ENCODE results near the gene NPIPB9. TPM values are rescaled to one million over a fixed set of nuclear protein-coding genes. Genes with fewer than 3 reads are reported as not detected.
"Not testable (repeated sequence)": the region's sequence is repeated elsewhere in the genome, so short reads cannot be mapped to it uniquely, and the experiment has no call there.

Gene NPIPB9
- 1 to 10 TPM in 3 of 4 donors, under 1 TPM in 1; 1.00 to 2.0 (median 1.3) TPM for polyA plus RNA-seq (ENCODE audit: insufficient read length in 4 of 4)

DNA sequence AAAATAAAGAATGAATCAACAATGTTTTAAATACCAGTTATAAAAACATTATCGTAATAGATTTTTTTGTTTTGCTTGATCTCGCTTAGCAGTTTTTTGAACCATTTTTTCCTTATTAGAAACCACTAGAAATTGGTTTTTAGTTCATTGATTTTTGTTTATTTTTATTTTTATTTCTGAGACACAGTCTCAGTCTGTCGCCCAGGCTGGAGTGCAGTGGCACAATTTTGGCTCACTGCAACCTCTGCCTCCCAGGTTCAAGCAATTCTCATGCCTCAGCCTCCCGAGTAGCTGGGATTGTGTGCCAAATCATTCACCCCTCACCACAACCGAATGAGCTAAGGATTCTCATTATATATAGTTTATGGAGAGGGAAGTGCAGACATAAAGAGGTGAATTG is at the start of gene NPIPB9:
Gene NPIPB9, plus strand, starts transcription at position 301 of the 400 bp plus-strand sequence.
- not testable (repeated sequence) for DNase-seq (ENCODE audit: low read depth in 4 of 4, low spot score in 3 of 4)

DNA sequence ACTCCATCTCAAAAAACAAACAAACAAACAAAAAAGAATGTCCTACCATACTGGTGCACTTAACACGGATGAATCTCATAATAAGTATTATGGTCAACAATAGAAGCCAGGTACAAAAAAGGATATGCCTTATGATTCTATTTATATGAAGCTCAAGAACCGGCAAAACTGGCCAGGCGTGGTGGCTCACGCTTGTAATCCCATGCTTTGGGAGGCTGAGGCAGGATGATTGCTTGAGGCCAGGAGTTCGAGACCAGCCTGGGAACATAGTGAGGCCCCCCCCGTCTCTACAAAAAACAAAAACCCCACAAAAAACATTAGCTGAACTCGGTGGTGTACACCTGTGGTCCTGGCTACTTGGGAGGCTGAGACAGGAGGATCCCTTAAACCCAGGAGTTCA is 47.3 kb upstream of the NPIPB9 start:
- DNase-seq (ENCODE audit: low read depth in 4 of 4, low spot score in 3 of 4), result not testable (repeated sequence)

DNA sequence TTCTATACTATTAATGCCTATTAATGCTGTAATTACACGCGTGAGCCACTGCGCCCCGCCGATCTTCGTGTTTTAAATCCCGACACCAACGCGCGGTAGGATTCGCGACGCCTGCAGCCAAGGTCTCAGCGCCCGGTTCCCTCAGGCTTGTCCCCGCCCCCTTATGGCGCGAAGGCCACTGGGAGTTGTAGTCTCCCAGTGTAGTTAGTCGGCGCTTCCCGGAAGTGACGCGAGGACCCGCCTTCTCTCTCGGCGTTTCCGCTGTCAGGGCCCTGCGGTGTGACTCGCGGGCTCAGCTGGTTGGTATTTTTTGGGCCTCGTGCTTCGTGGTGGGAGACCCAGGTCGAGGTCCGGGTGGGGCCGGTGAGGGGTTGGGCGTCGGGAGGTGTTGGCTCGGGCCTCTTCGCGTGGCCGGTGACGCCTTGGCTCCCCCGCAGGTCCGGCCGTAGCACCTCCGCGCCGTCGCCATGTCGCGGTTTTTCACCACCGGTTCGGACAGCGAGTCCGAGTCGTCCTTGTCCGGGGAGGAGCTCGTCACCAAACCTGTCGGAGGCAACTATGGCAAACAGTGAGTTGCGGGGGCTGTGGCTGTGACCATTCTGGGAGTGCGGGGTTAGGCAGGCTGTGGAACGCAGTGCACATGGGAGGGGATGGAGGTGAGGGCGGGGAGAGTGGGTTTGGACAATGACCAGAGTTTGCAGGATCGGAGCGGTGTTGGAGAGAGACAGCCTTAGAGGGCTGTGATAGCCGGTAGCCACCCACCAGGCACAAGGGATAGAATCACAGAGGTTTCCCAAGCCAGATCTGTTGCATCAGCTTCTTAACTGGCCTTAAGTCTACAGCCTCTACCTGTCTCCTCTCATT is 40.1 kb upstream of the NPIPB9 start, which contains the start of gene EIF3C:
Gene EIF3C, plus strand, starts transcription at position 245 of the 864 bp plus-strand sequence. Its CDS starts 223 bp downstream, at position 468.
- not testable (repeated sequence) for DNase-seq (ENCODE audit: low read depth in 4 of 4, low spot score in 3 of 4)

DNA sequence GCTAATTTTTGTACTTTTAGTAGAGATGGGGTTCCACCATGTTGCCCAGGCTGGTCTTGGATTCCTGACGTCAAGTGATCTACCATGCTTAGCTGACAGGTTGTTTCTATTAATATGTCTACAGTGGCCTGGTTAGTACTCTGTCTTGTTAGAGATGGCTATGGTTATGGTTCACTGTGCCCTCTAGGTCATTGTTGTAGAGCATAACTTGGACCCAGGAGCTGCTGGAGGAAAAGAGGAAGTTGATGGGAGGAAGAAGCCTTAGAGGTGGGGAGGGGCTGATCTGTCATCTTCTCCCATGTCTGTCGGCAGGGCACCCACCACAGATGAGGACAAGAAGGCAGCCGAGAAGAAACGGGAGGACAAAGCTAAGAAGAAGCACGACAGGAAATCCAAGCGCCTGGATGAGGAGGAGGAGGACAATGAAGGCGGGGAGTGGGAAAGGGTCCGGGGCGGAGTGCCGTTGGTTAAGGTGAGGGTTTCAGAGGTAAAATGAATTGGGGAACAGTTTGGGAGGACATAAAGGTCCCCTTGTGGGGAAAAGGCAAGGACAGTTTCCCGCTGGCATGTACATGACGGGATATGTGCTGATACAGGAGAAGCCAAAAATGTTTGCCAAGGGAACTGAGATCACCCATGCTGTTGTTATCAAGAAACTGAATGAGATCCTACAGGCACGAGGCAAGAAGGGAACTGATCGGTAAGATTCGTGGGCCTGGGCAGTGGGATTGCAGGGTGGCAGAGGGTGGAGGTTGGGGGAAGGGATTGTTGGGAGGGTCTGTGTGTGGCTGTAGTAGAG is 28.5 kb upstream of the NPIPB9 start:
- DNase-seq (ENCODE audit: low read depth in 4 of 4, low spot score in 3 of 4), result not testable (repeated sequence)

DNA sequence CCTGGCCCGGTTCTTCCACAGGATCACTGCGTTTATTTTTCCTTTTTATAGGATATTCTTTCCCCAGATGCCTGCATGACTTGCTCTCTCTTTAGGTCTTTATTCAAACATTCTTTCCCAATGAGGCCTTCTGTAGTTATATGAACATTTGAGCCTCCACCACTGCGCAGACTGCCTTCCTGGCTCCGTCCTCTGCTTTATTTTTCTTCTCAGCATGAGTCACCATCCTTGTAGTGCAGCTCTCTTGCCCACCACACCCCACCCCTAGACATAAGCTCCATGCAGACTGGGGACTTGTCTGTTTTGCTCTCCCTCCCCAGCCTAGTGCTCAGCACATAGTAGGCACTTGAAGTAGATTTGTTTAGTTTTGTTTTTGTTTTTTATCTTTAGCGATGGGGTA is 20.3 kb upstream of the NPIPB9 start:
- not testable (repeated sequence) for DNase-seq (ENCODE audit: low read depth in 4 of 4, low spot score in 3 of 4)

DNA sequence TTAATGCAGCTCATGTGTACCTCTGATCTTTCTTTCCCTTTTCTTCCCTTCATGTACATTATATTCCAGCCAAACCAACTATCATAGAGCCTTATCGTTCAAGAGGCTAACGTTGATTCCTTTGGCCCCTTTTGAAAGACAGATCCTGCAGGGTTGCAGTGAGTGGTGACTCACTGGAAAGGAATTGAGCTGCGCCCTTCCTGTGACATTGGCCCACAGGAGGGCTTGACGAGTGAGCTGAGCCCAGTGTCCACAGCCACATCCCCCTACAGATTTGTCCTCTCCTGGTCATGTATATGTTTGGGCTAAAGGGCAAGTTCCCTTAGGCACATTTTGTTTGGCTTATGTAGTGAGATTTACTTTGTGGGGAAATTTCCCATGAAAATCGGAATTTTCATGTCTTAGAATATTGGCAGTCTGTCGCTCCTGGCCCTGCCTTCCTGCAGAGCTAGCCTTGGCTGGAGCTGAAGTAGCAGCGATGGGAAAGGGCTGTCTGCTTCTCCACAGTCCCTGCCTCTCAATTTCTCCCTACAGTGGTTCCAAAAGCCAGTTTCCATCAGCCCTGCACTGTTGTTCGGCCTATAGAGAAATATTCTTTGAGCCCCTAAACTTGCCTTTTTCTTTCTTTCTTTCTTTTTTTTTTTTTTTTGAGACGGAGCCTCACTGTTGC is 19.0 kb upstream of the NPIPB9 start:
- DNase-seq (ENCODE audit: low read depth in 4 of 4, low spot score in 3 of 4), result not testable (repeated sequence)

DNA sequence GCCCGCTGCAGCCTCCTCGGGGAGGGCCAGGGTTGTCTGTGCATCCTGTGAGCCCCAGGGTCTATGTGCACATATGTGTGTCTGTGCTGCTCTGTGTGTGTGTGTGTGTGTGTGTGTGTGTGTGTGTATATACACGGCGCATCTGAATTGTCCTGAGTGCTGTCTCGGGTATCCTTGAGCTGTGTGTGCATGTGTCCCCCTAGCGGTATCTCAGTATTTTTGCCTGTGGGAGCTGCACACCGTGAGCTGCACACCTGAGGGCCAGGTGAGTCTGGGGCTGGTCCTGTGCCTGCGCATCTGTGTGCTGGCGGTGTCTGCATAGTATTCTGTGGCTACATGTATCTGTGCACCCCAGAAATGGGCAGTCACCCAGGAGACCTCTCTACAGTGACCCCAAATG is 11.8 kb upstream of the NPIPB9 start:
- not testable (repeated sequence) for DNase-seq (ENCODE audit: low read depth in 4 of 4, low spot score in 3 of 4)

DNA sequence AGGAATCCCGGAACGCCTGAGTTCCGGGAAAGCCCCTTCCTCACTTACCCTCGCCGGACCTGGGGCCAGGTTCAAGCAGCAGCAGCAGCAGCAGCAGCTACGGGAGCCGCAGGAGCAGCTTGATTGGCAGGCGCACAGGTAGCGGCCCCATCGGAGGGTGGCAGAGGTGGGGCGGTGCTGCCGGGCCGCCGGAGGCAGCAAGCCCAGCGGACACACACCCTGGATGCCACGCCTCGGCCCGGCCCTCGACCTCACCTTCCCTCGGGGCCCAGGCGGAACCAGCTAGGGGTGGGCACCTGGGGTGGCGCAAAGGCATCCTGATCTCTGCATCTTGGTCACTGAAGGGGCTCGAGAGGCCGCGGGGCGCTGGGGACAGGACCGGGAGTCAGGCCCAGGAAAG is 11.0 kb upstream of the NPIPB9 start:
- DNase-seq (ENCODE audit: low read depth in 4 of 4, low spot score in 3 of 4), result not testable (repeated sequence)

DNA sequence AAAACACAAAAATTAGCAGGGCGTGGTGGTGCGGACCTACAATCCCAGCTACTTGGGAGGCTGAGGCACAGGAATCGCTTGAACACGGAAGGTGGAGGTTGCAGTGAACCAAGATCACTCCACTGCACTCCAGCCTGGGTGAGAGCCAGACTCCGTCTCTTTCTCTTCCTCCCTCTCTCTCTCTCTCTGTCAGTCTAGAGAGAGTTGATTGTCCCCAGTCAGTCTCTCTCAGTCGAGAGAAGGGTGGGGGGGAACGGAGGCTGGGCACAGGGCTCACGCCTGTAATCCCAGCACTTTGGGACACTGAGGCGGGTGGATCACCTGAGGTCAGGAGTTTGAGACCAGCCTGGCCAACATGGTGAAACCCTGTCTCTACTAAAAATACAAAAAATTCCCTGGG is 10.3 kb upstream of the NPIPB9 start:
- DNase-seq (ENCODE audit: low read depth in 4 of 4, low spot score in 3 of 4), result not testable (repeated sequence)

DNA sequence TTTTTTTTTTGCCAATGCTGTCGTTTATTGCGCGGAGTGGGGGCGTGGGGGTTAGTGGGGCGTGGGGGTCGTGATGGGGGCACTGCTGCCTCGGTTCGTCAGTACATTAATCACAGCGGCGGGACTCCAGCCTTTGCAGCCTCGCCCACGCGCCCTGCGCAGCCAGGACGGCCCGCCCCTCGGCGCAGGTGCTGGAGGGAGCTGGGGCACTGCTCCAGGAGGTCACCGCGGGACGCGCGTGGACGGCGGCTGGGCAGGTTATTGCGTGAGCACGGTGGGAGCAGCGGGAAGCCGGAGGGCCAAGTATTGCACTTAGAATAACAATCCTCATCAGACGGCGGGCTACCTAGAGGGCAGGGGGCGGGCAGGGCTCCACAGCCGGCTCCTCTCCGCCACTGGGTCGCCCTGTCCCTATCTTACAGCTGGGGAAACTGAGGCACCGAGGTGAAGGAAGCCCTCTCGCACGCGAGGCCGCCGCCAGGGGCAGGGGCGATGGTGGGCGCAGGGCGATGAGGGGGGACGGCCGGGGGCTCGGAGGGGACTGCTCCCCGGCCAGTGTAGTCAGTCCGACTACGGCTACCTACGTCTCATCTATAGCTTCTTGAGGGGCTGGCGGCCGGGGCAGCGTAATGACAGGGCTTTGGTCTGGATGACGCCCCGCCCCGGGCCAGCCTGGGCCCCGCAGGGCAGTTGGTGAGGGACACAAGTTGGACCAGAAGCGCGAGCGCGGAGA is 4.8 kb upstream of the NPIPB9 start:
- DNase-seq (ENCODE audit: low read depth in 4 of 4, low spot score in 3 of 4), result not testable (repeated sequence)

DNA sequence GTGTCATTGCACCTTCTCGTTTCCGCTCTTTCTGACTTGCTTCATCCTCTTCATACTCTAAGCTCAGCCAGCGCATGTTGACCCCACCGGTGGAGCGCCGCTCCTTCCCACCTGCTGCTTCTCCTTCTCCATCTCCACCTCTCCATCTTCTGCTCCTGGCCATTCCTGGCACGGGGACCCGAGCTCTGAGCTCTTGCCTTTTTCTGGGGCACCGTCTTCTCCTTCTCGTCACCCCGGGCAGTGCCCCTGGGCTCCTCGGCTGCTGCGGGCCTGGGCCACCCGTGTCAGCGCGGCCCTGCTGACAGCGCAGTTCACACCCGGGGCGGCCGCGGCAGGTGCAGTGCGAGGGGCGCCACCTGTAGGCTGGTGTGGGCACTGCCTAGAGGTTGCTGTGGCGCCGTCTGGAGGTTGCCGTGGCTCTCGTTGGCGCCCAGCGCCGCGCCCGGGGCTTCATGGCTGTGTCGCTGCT is 1.6 kb upstream of the NPIPB9 start:
- not testable (repeated sequence) for DNase-seq (ENCODE audit: low read depth in 4 of 4, low spot score in 3 of 4)

DNA sequence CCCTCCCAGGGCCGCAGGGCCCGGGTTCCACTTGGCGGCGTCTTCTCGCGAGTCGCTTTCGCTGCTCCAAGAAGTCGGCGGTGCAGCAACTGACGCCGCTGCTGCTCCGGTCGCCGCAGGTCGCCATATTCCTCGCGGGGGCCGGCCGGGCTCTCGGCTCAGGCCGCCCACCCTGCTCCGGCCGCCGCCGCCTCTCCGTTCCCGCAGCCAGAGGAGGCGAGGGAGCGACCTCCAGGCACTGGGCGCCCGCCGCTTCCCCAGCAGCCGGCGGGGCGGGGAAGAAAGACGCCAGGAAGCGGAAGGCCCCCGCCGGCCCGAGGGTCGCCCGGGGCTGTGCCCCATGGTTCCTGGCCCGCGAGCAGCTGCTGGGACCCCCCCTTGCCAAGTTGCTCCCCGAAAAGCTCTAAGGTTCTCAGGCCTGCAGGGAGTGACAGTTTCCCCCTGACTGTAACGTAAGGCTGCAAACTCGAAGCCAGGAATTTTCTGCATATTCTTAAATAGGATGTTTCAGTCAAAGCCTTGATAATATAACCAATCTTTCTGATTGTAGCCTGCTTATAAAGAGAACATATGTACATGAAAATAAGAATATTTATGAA is 1.0 kb upstream of the NPIPB9 start:
- not testable (repeated sequence) for DNase-seq (ENCODE audit: low read depth in 4 of 4, low spot score in 3 of 4)

DNA sequence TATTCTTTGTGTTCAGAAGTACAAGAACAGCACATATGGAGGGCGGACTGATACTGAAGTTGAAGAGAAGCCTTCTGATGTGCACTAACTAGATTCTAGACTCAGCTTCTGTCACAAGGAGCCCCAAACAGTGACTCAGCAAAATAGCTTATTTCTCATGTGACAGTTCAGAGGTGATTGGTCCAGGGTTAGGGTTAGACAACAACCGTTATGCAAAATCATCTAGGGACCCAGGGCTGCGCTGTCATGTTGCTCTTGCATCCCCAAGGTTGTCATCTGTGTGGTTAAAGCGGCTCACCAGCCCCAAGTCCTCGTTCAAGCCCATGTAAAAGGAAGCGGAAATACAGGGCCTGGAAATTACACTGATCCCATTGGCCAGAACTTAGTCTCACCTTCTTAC is 30.1 kb downstream of the NPIPB9 start:
- DNase-seq (ENCODE audit: low read depth in 4 of 4, low spot score in 3 of 4), result not testable (repeated sequence)

DNA sequence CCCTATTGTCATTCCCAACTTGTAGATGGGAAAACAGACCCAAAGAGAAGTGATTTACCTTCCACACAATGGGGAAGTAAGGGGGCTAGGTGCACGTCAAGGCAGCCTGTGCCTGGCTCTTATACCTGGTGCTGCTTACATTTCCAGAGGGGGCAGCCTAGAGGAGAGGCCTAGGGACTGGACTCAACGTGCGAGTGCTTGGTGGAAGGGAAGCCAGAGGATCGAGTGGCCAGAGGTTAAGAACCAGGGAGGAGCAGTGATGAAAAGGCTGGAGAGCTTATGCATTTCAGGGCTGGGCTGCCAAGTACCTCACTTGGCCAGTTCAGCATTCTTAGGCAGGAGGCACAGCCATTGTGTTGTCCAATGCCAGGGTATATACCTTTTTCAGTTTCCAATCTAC is 30.8 kb downstream of the NPIPB9 start:
- DNase-seq (ENCODE audit: low read depth in 4 of 4, low spot score in 3 of 4), result not testable (repeated sequence)

DNA sequence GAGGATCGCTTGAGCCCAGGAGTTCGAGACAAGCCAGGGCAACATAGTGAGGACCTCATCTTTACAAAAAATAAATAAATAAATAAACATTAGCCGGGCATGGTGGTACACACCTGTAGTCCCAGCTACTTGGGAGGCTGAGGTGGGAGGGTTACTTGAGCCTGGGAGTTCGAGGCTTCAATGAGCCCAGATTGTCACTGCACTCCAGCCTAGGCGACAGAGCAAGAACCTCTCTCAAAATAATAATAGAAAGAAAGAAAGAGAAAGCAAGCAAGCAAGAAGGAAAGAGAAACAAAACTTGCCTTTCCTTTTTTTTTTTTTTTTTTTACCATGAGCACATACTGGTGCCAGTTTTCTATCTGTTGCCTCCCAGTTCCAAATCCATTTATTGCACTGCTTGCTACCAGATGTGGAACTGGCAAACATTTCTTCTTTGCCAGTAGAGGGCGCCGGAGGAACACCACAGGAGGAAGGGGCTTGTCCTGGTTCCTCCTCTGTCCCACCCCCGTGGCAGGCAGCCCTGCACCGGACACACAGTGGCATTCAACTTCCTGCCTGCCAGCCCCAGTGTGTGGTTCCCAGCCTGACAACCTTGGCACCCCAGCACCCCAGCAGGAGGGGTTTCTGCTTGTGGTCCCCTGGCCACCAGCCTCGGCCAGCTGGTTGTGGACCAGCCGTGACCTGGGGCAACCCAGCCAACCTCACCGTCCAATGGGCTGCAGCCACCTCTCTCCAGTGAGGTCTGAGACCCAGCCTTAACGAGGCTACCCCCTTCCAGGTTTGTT is 50.8 kb downstream of the NPIPB9 start:
- peak; percentile 51 to 76 (median 59) for DNase-seq (ENCODE audit: low read depth in 4 of 4, low spot score in 3 of 4)

DNA sequence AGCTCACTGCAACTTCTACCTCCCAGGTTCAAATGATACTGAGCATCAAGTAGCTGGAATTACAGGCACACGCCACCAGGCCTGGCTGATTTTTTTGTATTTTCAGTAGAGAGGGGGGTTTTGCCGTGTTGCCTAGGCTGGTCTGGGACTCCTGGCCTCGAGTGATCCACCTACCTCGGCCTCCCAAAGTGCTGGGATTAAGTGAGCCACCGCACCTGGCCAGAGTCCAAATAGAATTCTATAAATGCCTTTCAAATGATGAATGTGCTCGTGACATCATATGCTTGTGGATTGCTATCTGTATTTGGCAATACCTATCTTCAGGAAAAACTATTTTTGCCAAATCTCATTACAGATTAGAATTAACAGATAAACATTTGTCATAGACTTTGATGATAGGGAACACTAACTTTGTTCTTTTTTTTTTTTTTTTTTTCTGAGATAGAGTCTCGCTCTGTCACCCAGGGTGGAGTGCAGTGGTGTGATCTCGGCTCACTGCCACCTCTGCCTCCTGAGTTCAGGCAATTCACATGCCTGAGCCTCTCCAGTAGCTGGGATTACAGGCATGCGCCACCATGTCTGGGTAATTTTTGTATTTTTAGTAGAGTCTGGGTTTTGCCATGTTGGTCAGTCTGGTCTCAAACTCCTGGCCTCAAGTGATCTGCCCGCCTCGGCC is 56.0 kb downstream of the NPIPB9 start:
- not testable (repeated sequence) for DNase-seq (ENCODE audit: low read depth in 4 of 4, low spot score in 3 of 4)

DNA sequence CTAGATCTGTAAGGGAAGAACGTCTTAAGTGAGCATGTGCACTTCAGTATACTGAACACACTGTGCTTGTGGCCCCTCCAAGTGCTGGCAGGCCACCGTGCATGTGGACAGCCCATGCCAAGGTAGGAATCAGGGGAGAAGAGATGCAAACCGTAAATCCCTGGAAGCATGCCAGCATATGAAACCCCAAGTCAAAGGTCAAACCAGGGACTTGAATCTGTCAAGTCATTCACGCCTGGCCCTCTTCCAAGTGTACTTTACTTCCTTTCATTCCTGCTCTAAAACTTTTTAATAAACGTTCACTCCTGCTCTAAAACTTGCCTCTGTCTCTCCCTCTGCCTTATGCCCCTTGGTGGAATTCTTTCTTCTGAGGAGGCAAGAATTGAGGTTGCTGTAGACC is 68.4 kb downstream of the NPIPB9 start:
- no peak for DNase-seq (ENCODE audit: low read depth in 4 of 4, low spot score in 3 of 4)

DNA sequence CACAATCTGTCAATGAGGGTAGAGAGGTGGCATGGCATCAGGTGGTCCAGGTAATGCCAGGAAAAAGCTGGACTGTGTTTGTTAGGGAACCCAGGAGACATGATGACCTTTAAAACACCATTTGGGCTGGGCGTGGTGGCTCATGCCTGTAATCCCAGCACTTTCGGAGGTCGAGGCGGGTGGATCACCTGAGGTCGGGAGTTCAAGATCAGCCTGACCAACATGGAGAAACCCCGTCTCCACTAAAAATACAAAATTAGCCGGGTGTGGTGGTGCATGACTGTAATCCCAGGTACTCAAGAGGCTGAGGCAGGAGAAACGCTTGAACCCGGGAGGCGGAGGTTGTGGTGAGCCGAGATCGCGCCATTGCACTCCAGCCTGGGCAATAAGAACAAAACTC is 69.0 kb downstream of the NPIPB9 start:
- DNase-seq (ENCODE audit: low read depth in 4 of 4, low spot score in 3 of 4), result not testable (repeated sequence)
